HG02623 (cell line): ENCODE data around the gene ERCC6L.
"Not testable (repeated sequence)": the region's sequence is repeated elsewhere in the genome, so short reads cannot be mapped to it uniquely, and the experiment has no call there.

Experiments used
- ATAC-seq: cut with Tn5 transposase; IDR thresholded peaks from one replicate; pipeline ENCODE4 v1.9.1; 2021; ENCODE audit warnings: moderate library complexity; ENCODE audit not compliant: unreplicated experiment

ERCC6L gene

DNA sequence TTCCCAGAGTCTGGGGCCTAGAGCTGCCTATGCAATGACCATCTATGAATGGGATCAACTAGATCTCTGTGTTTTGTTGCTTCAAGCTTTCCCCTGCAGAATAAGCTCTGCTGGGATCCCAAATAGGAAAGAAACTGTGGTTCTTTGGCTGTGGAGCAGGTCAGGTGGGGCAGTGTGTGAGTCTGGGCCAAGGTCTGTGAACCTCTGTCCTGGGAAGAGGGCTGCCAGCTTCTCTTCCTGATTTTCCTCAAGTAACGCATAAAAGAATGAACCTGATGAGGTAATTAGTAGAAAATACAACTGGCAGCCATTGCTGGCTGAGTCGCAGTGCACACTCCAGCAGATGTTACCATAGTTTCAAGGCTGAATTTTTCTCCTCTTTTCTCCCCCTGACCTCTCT lies 61.8 kb downstream of the ERCC6L start:
- no peak for ATAC-seq

DNA sequence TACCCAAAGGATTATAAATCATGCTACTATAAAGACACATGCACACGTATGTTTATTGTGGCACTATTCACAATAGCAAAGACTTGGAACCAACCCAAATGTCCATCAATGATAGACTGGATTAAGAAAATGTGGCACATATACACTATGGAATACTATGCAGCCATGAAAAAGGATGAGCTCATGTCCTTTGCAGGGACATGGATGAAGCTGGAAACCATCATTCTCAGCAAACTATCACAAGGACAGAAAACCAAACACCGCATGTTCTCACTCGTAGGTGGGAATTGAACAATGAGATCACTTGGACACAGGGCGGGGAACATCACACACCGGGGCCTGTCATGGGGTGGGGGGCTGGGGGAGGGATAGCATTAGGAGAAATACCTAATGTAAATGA lies 62.5 kb downstream of the ERCC6L start:
- not testable (repeated sequence) for ATAC-seq

- no peak for ATAC-seq
Observed at GRCh38 chrX:72169008-72169728, 69.7 kb downstream of the ERCC6L start.

DNA sequence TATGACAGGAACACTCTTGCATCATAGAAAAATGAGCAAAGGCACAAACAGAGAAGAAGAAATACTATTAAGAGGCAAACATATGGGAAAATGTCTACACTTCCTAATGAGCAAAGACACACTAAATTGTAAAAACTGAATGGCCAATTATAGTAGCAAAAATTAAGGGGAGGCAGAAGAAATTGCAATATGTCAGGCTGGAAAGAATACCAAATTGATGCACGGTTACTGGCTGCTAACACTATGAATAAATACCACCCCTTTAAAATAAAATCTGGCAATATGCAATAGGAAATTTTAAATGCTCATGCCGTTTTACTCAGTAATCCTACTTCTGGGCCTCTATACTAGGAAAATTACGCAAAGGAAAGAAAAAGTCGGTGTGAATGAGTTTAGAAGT lies 73.3 kb downstream of the ERCC6L start:
- ATAC-seq: no peak

GRCh38 chrX:72159769-72160168 lies 79.1 kb downstream of the ERCC6L start:
- no peak for ATAC-seq

DNA sequence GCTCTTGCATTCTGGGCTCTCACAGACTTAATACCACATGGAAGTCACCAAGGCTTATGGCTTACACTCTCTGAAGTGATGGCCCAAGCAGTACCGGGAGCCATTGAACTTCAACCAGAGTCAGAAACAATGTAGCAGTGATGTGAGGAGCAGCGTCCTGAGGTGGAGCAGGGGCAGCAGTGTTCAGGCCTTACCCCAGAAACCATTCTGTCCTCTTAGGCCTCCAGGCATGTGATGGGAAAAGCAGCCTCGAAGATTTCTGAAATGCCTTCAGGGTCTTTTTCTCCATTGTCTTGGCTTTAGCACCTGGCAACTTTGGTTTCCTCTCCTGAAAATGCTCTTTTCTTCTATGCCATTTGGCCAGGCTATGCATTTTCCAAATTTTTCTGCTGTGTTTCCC lies 80.1 kb downstream of the ERCC6L start:
- no peak for ATAC-seq
